ENCODE data around the gene CA10.

CA10 gene

GRCh38 chr17:51842763-51843162 is 315.8 kb downstream of the CA10 start:
- Histone ChIP-seq H3K4me2 (ENCODE audit: low read length) (no peak overlapping the region), H3K79me2 (no peaks in the 10 kb centered on the region), H3K36me3 (ENCODE audit: control insufficient read depth, insufficient read depth, low read length) (peaks cover 2% of the 10 kb centered on the region), H3K9ac (no peak overlapping the region), H2AFZ (no peak overlapping the region), H3K27me3 (ENCODE audit: control insufficient read depth, insufficient read depth, low read length) (no peaks in the 10 kb centered on the region), H3K27ac (no peak overlapping the region), H3K4me1 (no peaks in the 10 kb centered on the region), H3K4me3 (ENCODE audit: low read depth, low read length) (no peak overlapping the region), H3K9me3 (ENCODE audit: control insufficient read depth, low read length) (no peaks in the 10 kb centered on the region)
- no peak for TF ChIP-seq CTCF (IDR thresholded peaks at IDR 0.05)

DNA sequence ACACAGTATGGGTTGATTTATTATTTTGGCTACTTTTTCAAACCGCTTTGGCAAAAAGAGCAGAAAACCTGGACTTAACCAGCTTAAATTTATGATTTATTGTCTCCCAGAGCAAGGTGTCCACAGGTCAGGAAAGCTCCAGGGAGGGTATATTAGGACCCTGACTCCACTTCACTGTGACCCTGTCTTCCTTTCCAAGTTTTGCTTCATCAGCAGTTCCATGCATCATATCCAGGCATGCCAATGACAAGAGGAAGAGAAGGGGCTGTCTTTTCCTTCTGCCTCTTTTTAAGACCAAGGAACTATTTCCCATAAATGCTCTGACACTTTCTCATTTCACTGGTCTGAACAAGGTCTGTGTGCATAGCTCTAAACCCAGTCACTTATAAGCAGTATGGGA is 316.8 kb downstream of the CA10 start:
- Histone ChIP-seq H3K36me3 (ENCODE audit: control insufficient read depth, insufficient read depth, low read length) (peaks cover 2% of the 10 kb centered on the region), H3K9me3 (ENCODE audit: control insufficient read depth, low read length) (no peaks in the 10 kb centered on the region), H3K4me1 (no peaks in the 10 kb centered on the region), H2AFZ (no peak overlapping the region), H3K27me3 (ENCODE audit: control insufficient read depth, insufficient read depth, low read length) (no peaks in the 10 kb centered on the region), H3K4me2 (ENCODE audit: low read length) (no peak overlapping the region), H3K27ac (no peak overlapping the region), H3K9ac (no peak overlapping the region), H3K4me3 (ENCODE audit: low read depth, low read length) (no peak overlapping the region), H3K79me2 (no peaks in the 10 kb centered on the region)
- TF ChIP-seq CTCF (IDR thresholded peaks at IDR 0.05): no peak

DNA sequence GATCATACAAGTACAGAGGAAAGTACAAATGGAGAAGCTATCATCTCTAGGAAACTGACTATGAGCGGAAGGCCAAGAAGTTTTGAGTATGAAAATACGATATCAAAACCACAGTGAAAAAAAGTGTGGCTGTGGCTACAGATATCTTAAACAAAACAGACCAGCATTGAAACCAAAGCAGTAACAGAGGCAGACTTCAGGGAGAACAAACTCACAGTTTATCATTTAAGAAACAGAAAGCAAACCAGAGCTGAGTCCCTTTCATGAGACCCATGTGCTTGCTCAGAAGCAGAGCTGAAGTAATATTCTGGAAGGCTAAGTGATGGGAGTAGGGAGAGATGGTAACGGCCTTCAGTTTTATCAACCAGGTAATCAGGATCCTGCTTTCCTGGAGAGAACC is 317.8 kb downstream of the CA10 start:
- no peak overlapping the region for H3K4me2 ChIP-seq (ENCODE audit: low read length)
- no peaks in the 10 kb centered on the region for H3K79me2 ChIP-seq
- H3K27me3 ChIP-seq (ENCODE audit: control insufficient read depth, insufficient read depth, low read length): no peaks in the 10 kb centered on the region
- no peak overlapping the region for H3K27ac ChIP-seq
- no peaks in the 10 kb centered on the region for H3K9me3 ChIP-seq (ENCODE audit: control insufficient read depth, low read length)
- no peaks in the 10 kb centered on the region for H3K4me1 ChIP-seq
- peaks cover 2% of the 10 kb centered on the region for H3K36me3 ChIP-seq (ENCODE audit: control insufficient read depth, insufficient read depth, low read length)
- TF ChIP-seq CTCF (IDR thresholded peaks at IDR 0.05): no peak
- H2AFZ ChIP-seq: no peak overlapping the region
- H3K4me3 ChIP-seq (ENCODE audit: low read depth, low read length): no peak overlapping the region
- H3K9ac ChIP-seq: no peak overlapping the region

- no peak overlapping the region for H3K4me2 ChIP-seq (ENCODE audit: low read length)
- H3K4me3 ChIP-seq (ENCODE audit: low read depth, low read length): no peak overlapping the region
- H3K9ac ChIP-seq: no peak overlapping the region
- no peaks in the 10 kb centered on the region for H3K27me3 ChIP-seq (ENCODE audit: control insufficient read depth, insufficient read depth, low read length)
- no peak for TF ChIP-seq CTCF (IDR thresholded peaks at IDR 0.05)
- no peak overlapping the region for H2AFZ ChIP-seq
- H3K27ac ChIP-seq: no peak overlapping the region
- no peaks in the 10 kb centered on the region for H3K4me1 ChIP-seq
- no peaks in the 10 kb centered on the region for H3K79me2 ChIP-seq
- H3K9me3 ChIP-seq (ENCODE audit: control insufficient read depth, low read length): no peaks in the 10 kb centered on the region
- H3K36me3 ChIP-seq (ENCODE audit: control insufficient read depth, insufficient read depth, low read length): no peaks in the 10 kb centered on the region
Observed at GRCh38 chr17:51833620-51834019, 324.9 kb downstream of the CA10 start.

DNA sequence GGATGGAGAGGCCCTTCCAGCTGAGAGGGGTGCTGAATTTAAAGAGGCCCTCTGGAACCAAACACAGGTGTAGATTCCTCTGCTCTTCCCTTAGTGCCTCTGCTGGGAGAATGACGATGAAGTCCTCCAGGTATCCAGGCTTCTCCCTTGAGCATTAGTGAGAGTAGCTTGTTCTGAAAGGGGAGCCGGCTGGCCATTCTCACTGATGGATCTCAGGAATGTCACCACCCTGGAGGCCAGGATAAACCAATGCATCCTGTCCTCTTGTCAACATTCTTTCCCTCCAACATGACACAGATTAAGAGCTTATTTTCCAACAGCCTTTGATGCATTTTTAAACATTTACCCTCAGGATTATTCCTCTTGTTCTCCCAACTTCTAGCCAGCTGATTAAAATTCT is 325.5 kb downstream of the CA10 start:
- Histone ChIP-seq H3K4me2 (ENCODE audit: low read length) (no peak overlapping the region), H3K27ac (no peak overlapping the region), H3K9me3 (ENCODE audit: control insufficient read depth, low read length) (no peaks in the 10 kb centered on the region), H3K79me2 (no peaks in the 10 kb centered on the region), H3K9ac (no peak overlapping the region), H3K36me3 (ENCODE audit: control insufficient read depth, insufficient read depth, low read length) (no peaks in the 10 kb centered on the region), H2AFZ (no peak overlapping the region), H3K27me3 (ENCODE audit: control insufficient read depth, insufficient read depth, low read length) (no peaks in the 10 kb centered on the region), H3K4me1 (no peaks in the 10 kb centered on the region), H3K4me3 (ENCODE audit: low read depth, low read length) (no peak overlapping the region)
- TF ChIP-seq CTCF (IDR thresholded peaks at IDR 0.05): no peak

Data from parathyroid adenoma (tissue), 2 donors.